HG03060 (cell line): ENCODE results near the gene TNKS2.
"Not testable (repeated sequence)": the region's sequence is repeated elsewhere in the genome, so short reads cannot be mapped to it uniquely, and the experiment has no call there.

Source experiments
- ATAC-seq: cut with Tn5 transposase; IDR thresholded peaks from one replicate; pipeline ENCODE4 v1.9.1; 2021; ENCODE audit warnings: low read depth, moderate number of reproducible peaks; ENCODE audit not compliant: unreplicated experiment

TNKS2 gene

DNA sequence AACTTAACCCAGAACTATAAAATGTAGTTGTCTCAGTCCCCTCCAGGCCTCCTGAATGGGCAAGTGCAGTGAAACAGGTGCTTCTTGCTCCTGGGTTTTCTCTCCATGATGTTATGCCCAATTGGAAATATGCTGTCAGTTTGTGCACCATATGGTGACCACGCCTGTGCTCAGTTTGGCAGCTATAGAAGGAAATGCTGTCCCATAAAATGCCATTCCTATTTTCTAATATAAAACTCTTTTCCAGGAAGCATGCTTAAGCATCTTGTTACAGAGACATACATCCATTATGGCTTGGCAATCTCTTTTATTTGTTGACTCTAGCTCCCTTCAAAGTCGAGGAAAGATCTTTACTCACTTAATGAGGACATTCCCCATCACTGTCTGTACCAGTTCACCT, 65.9 kb downstream of the TNKS2 start:
- ATAC-seq = no peak

DNA sequence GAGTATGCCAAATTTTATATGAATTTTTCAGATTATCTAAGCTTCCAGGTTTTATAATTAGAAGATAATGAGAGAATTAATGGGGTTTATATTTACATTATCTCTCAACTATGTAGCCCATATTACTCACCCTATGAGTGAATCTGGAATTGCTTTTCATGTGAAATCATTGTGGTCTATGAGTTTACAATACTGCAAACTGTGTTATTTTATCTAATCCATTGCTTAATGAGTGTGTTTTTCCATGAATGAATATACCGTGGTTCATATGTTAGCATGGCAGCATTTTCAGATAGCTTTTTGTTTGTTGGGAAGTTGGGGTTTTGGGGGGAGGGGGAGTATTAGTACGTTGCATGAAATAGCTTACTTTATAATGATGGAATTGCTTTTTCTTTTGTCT, 66.5 kb downstream of the TNKS2 start:
- no peak for ATAC-seq

DNA sequence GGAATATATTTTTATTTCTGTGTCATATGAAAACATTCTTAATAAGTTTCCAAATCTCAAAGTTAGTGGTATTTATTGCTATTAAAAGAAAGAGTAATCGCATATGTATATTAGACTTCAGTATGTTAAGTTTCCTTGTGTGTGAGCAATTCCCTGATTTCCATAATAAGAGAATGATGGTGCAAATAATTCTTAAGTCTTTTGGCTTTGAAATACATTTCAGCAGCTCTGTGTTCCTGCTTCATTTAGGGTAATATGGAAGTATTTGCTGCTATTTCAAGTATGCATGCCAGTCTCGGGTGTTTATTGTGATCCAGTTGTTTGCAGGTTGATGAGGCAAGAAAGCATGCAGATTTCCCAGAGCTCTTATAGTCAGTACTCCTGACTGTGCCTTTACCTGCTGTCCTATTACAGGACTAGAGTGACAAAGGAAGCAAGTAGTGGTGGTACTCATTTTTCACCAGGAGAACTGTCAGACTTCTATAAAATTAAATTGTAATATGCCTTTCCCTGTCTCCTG, 67.4 kb downstream of the TNKS2 start:
- ATAC-seq = no peak

DNA sequence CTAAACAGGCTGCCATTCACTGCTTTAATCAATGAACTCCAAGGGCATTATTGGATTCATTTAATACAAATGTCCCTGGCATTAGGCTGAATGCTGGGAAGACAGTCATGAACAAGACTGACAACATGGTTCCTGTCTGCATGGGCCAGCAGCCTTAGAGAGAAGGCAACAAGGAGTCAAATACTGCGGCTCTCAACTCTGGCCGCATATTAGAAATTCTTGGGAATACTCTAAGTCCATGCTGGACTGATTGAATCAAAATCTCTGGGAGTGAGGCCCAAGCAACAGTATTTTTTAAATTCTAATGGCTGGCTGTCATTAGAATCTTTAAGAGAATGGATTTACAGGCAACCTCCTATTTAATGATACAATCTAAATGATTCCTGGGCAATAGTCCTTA, 76.9 kb downstream of the TNKS2 start:
- ATAC-seq = no peak

DNA sequence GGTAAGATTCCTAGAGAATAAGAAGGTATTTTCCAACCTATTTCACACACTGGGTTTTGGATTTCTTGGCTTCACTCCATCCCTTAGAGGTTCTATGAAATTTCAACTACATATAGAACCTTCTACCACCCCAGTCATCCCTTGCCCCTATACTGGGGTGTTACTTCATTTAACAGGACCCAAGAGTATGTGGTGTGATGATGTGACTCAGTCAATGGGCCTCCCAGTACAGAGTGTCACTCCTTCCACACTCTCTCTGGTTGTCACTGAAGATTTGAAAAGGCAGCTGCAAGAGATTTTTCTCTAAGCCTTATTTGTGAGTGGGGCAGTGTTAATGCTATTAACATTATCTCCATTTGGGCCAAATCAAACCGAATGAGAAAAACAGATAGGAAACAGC, 77.6 kb downstream of the TNKS2 start:
- no peak for ATAC-seq

DNA sequence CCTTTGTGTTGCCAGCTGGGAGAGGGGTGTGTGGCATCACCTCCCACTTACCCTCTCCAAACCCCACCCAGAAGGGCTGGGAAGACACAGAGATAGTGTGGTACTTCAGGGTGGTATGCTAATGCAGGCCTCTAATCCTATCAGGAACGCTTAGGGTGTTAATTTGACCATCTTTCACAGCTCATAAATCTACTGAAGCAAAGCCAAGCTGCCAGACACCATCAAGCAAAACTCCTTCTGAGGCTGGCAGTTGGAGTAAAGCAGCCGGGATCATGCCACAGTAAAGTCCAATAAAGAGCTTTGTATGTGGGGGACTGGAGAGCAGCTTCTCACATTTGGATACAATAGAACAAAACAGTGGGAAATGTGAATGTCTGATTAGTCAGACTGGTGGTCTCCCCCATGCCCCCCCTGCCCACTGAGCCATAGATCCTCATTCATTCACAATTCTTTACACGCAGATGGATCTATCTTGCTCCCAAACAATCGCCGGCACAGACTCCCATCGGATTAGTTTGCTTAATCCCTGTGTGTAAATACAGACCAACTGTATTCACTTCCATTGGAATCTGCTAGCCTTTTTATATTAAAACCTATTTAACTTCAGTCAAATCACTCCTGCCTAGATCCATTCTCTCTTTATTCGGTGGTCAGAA, 81.4 kb downstream of the TNKS2 start:
- no peak for ATAC-seq

DNA sequence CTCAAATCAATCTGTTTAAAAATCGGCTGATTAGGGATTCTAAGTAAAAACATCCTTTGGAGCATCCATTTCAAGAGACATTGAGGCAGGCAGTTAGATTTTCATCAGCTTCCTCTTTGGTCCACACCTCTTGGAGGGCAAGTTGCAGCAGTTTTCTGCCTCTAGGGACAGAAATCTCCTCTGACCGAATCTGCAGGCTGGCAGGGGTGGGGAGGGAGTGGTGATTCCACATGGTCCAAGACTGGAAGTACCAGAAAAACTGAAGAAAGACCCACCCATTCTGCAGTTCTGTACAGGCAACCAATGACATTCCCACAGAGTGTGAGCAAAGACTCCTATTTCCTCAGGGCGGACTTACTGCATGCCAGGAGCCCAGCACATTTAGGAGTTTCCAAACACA, 82.1 kb downstream of the TNKS2 start:
- no peak for ATAC-seq

DNA sequence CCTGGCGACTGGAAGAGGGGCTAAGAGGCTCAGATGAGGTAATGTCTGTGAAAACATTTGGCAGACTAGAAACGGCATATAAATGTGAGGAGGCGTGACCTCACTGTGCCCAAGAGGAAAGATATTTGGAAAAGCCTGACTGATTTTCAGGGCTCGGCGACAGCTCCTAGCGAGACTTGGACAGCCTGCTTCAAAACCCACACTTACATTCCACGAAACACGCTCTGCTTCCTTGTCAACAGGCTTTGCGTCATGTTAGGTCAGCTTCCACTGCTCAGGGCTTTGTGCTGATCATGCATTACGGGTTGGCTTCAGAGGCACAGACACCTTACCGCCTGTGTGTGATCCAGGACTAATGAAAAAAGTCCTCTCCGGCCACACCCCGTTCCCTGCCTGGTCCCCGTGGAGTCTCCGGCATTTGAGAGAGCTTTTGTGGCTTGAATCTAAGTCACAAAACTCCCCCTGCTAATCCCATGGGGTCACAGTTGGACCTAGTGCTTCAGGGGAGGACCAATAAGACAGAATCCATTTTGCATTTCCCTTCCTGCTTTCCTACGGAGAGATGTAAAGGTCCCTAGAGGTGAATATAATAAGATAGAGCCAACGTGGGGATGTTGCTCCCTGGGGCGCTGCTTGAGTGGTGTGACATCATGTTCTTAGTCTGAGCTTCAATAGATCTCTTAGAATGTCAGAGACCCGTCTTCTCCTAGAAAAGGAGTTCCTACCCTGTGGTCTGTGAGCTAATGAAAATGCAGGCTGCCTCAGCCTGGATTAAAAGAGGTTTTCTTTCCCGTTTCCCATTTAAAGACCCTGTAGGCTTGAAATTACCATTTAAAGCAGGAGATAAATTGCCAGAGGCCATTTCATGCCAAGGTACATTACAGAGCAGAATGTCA, 85.6 kb downstream of the TNKS2 start:
- ATAC-seq = no peak

DNA sequence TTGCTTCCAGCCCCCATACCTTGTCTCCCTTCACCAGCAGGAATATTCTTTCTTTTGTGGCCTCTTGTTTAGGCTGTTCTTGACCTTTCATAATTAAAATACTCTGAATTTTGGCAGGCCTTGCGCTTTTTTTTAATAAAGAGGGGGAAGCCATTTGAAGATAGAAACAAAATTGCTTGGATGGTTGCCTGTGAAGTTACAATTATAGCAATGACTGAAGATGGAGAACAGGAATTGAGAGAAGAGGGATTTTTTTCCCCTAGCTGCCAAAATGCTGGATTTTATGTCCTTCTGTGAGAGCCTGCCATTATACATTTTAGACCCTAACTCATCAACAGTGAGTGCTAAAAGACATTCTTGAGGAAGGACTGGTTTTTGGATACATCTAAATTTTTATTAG, 86.3 kb downstream of the TNKS2 start:
- ATAC-seq = no peak

DNA sequence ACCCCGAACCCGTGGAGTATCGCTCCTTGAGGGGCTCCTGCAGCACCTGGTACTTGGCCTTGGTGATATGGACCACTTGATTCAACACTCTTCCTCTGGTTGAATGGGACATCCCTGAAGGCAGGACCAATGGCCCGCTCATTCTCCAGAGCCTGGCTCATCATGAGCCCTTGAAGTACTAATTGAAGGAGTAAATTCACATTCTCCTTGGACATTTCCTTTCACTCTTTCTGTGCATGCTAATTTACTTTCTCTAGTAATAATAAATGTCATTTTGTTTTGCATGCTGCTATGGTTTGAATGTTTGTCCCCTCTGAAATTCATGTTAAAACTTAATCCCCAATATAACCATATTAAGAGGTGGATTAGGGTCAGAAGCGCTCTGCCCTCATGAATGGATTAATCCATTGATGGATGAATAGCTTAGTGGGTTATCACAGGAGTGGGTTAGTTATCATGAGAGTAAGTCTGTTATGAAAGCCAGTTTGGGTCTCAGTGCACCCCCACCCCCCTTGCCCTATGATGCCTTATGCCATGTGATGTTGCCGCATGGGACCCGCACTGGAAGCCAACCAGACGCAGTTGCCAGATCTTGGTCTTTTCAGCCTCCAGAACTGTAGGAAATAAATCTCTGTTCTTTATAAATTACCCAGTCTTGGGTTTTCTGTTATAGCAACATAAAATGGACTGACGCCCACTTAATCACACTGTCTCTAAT, 87.3 kb downstream of the TNKS2 start:
- no peak for ATAC-seq

DNA sequence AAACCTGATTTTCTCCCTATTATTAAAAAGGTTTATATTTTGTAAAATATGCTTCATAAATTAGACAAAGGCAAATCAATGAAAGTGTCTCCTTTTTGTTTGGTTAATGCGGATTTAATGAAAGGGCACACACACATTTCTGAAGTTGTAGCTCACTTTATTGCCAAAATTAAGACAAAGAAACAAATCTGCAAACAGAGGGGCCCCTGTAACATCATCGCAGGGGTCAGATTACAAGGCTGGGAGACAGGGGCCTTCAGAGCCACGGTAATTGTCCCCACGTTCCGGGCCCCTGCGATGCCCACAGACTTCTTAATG, 88.7 kb downstream of the TNKS2 start:
- ATAC-seq = no peak

DNA sequence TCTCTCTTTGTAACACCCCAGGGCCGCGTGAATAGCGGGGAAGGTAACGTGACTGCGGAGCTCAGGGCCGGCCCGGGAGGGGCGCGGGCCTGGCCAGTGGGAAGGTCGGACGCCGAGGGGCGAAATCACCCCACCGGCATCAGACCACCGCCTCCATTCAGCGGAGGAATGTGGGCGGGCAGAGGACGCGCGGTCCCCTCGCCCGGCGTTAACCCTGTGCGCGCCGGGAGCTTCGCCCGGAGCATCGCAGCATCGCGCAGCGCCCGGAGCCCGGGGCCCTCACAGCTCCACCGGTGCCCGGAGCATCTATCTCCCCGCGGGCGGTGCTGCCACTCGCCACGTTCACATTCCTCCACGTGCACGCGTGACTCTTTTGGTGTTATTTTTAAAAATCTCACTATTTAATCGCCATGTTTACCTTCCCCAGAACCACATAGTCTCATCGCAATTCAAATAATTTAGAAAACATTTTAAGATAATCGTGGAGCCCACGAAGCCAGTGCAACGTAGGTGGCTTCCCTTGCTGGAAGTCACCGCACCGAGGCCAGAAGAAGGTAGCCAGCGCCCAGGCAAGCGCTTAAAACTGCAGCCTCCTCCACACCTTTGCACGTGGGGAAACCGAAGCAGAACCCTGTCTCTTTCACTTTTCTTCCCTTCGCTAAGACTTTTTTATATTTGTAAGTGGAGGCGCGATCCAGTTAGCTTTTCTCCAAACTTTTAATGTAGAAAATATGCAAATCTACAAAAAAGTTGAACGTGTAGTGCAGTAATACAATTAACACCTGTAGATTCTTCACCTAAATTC, 89.2 kb downstream of the TNKS2 start:
- ATAC-seq = no peak

DNA sequence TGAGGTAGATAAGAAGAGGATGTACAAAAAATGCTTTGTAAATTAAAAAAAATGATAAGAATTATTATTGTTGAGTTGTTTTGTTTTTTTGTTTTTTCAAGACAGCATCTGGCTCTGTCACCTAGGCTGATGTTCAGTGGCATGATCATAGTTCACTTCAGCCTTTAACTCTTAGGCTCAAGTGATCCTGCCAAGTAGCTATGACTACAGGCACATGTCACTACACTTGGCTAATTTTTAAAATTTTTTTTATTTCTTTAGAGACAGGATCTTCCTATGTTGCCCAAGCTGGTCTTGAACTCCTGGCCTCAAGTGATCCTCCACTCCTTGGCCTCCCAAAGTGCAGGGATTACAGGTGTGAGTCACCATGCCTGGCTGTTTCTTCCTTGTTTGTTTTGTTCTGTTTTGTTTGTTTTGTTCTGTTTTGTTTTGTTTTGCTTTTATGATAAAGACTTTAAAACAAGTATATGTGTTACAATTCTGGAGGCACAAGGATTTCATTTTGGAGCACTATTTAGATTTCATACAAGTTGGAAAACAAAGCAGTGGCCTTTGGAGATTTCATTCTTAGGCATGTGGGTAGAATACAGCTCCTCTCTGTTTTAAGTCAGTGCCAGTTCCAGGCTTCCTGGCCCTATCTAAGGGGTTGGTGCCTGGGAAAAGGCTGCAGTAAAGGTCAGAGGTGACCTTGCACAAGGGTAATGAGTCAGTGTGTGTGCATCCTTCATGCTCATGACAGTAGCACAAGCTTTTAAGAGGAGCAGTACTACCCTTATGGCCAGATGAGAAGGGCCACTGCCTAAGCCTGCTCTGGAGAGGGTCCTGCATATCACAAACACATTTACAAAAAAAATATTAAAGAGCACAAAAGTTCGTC, 93.1 kb downstream of the TNKS2 start:
- no peak for ATAC-seq

DNA sequence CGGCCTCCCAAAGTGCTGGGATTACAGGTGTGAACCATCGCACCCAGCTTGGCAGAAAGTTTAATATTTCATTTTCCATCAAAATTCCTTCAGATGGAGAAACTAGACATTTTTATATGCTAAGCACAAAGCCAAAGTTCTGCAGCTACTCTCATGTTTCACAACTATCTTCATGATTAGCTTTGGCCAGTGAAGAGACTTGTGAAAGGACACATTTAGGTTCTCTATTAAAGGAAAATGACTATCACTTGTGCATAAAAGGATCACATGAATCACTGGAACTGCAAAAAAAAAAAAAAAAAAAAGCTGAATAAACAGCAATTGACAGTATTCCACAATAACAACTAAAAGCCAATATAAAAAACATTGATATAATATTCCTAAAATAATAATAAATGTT, 94.8 kb downstream of the TNKS2 start:
- no peak for ATAC-seq

DNA sequence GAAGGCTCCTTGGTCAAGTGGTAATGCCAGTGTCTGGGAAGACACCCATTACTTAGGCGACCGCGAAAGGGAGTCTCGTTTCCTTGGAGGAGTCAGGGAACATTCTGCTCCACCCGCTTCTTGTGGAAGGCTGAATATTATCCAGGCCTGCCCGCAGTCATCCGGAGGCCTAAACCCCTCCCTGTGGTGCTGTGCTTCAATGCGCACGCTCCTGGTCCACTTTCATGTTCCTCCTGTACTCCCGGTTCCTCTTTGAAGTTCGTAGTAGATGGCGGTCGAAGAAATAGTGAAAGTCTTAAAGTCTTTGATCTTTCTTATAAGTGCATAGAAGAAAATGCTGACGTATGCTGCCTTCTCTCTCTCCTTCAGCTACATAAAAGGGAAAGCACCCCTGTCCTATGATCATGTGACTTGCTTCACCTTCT, 96.0 kb downstream of the TNKS2 start:
- ATAC-seq = not testable (repeated sequence)

DNA sequence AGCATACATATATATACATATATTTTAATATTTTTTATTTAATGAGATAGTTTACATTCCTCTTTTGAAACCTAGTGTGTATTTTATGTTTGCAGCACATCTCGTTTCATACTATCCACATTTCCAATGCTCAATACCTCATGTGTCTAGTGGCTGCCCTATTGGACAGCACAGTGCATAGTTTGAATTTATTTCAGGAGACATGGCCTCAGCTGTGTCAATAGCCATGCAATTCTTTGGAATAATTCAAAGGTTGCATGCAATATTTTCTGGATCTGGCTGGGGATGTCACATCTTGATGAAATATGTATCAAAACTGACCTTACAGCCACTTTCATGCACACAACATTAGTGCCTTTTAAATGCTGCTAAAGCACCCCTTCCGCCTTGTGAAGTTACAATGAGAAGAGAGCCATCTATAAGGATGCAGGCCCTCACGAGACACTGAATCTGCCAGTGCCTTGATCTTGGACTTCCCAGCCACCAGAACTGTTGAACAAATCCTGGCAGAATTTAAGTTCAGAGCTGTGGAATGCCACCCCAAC, 98.1 kb downstream of the TNKS2 start:
- no peak for ATAC-seq

DNA sequence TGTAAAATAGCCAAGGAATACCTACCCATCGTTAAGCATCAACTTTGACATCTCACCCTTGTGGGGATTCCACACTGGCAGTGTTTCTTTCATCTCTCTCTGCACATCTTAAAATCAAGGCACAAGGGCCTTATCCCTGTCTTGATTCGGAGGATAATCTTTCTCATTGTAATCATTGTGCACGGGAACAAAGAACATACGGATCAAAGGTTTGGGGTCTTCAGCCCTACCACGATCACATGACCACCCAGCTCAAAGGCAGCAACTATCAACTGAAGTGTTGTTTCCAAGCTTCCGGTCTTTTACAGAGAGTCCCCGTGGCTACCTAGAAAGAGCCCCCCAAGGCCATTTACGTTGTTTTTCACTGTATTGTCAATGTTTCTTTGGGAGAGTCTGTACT, 99.2 kb downstream of the TNKS2 start:
- ATAC-seq = no peak

DNA sequence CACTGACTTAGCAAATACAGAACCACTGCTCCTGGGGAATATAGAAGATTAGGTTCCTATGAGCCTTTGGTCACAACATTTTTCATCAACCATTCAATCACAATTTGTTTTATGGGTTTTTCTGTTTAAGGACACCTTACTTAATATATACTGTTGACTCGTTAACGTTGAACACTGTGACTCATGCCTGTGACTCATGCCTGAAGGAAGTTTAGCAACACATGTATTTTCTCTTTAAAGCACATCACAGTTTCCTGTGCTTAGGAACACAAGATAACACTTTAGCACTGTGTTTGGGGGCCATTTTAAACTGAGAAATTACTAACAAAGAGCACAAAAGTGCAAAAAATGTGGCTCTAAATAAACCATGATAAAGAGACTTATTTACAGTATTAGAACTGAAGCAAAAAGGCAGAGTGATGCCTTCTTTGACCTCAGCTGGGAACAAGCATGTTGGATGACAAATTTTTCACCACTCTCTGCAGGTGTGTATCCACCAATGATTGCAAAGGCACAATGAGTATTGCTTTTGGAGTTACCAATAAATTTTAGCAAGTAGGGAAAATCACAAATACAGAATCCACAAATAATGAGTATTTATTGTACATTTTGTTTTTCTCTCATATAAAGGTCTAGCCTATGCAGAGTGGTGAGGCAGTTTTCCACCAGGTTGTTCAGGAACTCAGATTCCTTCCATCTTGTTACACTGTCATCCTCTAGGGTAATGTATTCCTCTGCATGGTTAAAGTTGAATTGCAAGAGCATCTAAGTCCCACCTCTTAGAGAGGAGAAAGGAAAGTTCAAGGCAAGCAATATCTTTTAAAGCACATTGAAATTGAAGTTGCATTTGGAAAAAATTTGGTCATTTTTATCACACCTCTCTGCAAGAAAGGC, 103.8 kb downstream of the TNKS2 start:
- no peak for ATAC-seq
